H1 (cell line): Measurements from ENCODE around the gene ZNF366. TPM values are rescaled to one million over a fixed set of nuclear protein-coding genes. Genes with fewer than 3 reads are reported as not detected.

Source experiments
- CTCF ChIA-PET: fragments of 300-600 bp; sonication (Branson Sonifier 250); formaldehyde crosslinking; loops from one replicate; lab custom pipeline; 2021; ENCODE audit not compliant: partially characterized antibody; lab: Charles Lee
- POLR2A ChIA-PET: fragments of 300-600 bp; sonication (Branson Sonifier 250); formaldehyde crosslinking; loops from one replicate; lab custom pipeline; 2021; ENCODE audit warnings: inconsistent platforms; ENCODE audit not compliant: partially characterized antibody; lab: Charles Lee
- DNase-seq, 2 experiments: peaks; one replicate each; pipeline versions ENCODE4 v3.0.0 to v3.0.0-alpha.2; 2010 to 2022; ENCODE audit warnings: low spot score in 2 of 2, low read depth in 1 of 2, mixed read lengths in 1 of 2
- FAIRE-seq: peaks from 2 replicates; lab custom pipeline; 2011; peaks lifted over from hg19 to GRCh38; lab: Jason Lieb, UNC
- H2AFZ ChIP-seq: 2 replicates; pipeline ENCODE4 v1.8.1; 2012; ENCODE audit warnings: low read length, inconsistent platforms
- H2AK5ac ChIP-seq: 2 replicates; pipeline ENCODE4 v1.6.1; 2013; ENCODE audit warnings: low read depth, low read length
- H2BK120ac ChIP-seq: replicated peaks from 2 replicates; pipeline ENCODE3; 2013; ENCODE audit warnings: low read depth, low read length, inconsistent platforms
- H2BK12ac ChIP-seq: 2 replicates; pipeline ENCODE4 v1.6.1; 2013; ENCODE audit warnings: low read depth, low read length
- H2BK15ac ChIP-seq: 2 replicates; pipeline ENCODE4 v1.6.1; 2013; ENCODE audit warnings: low read length
- H2BK20ac ChIP-seq: 2 replicates; pipeline ENCODE4 v1.6.1; 2013; ENCODE audit warnings: low read length
- H2BK5ac ChIP-seq: 2 replicates; pipeline ENCODE4 v1.6.1; 2013; ENCODE audit warnings: low read depth, low read length
- H3K14ac ChIP-seq: 2 replicates; pipeline ENCODE4 v1.6.1; 2013; ENCODE audit warnings: inconsistent platforms; ENCODE audit not compliant: insufficient read length
- H3K18ac ChIP-seq: 2 replicates; pipeline ENCODE4 v1.6.1; 2013; ENCODE audit warnings: low read length; ENCODE audit errors: extremely low read depth
- H3K23ac ChIP-seq: 2 replicates; pipeline ENCODE4 v1.6.1; 2013; ENCODE audit warnings: inconsistent platforms; ENCODE audit not compliant: insufficient read length
- H3K23me2 ChIP-seq: 2 replicates; pipeline ENCODE4 v1.6.1; 2013; ENCODE audit warnings: low read depth, low read length
- H3K27ac ChIP-seq: 2 replicates; pipeline ENCODE4 v1.6.1; 2011; ENCODE audit warnings: low read depth, low read length, inconsistent platforms
- H3K27me3 ChIP-seq, 4 experiments: replicated peaks in 1 of 4; 1 replicate in 1 of 4; 2 replicates in 3 of 4; pipeline versions ENCODE4 v1.6.1 to v1.8.1; 2011 to 2013; ENCODE audit warnings: low read length in 3 of 4, mild to moderate bottlenecking in 3 of 4, inconsistent platforms in 2 of 4, mixed read lengths in 2 of 4, moderate library complexity in 1 of 4; ENCODE audit not compliant: control insufficient read depth in 3 of 4, insufficient read depth in 3 of 4; ENCODE audit errors: extremely low read depth in 1 of 4
- H3K36me3 ChIP-seq, 4 experiments: 2 replicates each; pipeline versions ENCODE4 v1.6.1 to v1.8.1; 2011 to 2013; ENCODE audit warnings: mild to moderate bottlenecking in 4 of 4, low read length in 3 of 4, moderate library complexity in 2 of 4, control low read depth in 1 of 4, inconsistent platforms in 1 of 4; ENCODE audit not compliant: insufficient read depth in 4 of 4, control insufficient read depth in 2 of 4
- H3K4ac ChIP-seq: replicated peaks from 2 replicates; pipeline ENCODE3; 2013; ENCODE audit warnings: low read length, low read depth, mixed read lengths, inconsistent platforms; ENCODE audit not compliant: insufficient read length
- H3K4me1 ChIP-seq, 4 experiments: replicated peaks in 1 of 4; 1 replicate in 1 of 4; 2 replicates in 3 of 4; pipeline versions ENCODE4 v1.6.1 to v1.8.1; 2011 to 2013; ENCODE audit warnings: low read length in 3 of 4, inconsistent platforms in 2 of 4, mixed read lengths in 1 of 4; ENCODE audit not compliant: insufficient read depth in 4 of 4, control insufficient read depth in 3 of 4
- H3K4me2 ChIP-seq, 2 experiments: 2 replicates each; pipeline versions ENCODE4 v1.6.1 to v1.8.1; 2011 to 2013; ENCODE audit warnings: low read depth in 2 of 2, low read length in 2 of 2, control low read depth in 1 of 2, inconsistent platforms in 1 of 2, mild to moderate bottlenecking in 1 of 2; ENCODE audit not compliant: insufficient read depth in 1 of 2
- H3K4me3 ChIP-seq, 4 experiments: fragments of 200-600, 300-600 bp in 1 of 4; sonication (generic), shearing (Covaris generic), sonication (Bioruptor Twin) in 1 of 4; 2 replicates each; pipeline versions ENCODE4 v1.5.1 to v1.8.1; 2011 to 2016; ENCODE audit warnings: low read length in 4 of 4, low read depth in 3 of 4, control low read depth in 2 of 4, inconsistent platforms in 2 of 4, mild to moderate bottlenecking in 2 of 4, mixed read lengths in 1 of 4, moderate library complexity in 1 of 4; ENCODE audit not compliant: insufficient read depth in 2 of 4; ENCODE audit errors: extremely low read depth in 1 of 4
- H3K56ac ChIP-seq: replicated peaks from 2 replicates; pipeline ENCODE3; 2013; ENCODE audit warnings: low read depth, mild to moderate bottlenecking, mixed read lengths, low read length, inconsistent platforms; ENCODE audit not compliant: insufficient read length
- H3K79me1 ChIP-seq: 2 replicates; pipeline ENCODE4 v1.6.1; 2013; ENCODE audit warnings: low read depth, low read length, control low read depth
- H3K79me2 ChIP-seq, 2 experiments: 2 replicates each; pipeline versions ENCODE4 v1.6.1 to v1.8.1; 2012 to 2013; ENCODE audit warnings: low read length in 2 of 2, mild to moderate bottlenecking in 2 of 2, inconsistent platforms in 1 of 2; ENCODE audit not compliant: insufficient read depth in 2 of 2, control insufficient read depth in 1 of 2
- H3K9ac ChIP-seq, 4 experiments: replicated peaks in 1 of 4; 1 replicate in 1 of 4; 2 replicates in 3 of 4; pipeline versions ENCODE4 v1.6.1 to v1.8.1; 2011 to 2013; ENCODE audit warnings: low read depth in 3 of 4, low read length in 3 of 4, control low read depth in 2 of 4, mild to moderate bottlenecking in 2 of 4, moderate library complexity in 2 of 4, inconsistent platforms in 1 of 4; ENCODE audit errors: extremely low read depth in 1 of 4
- H3K9me3 ChIP-seq, 2 experiments: 2 replicates each; pipeline versions ENCODE4 v1.6.1 to v1.8.1; 2012 to 2013; ENCODE audit warnings: mild to moderate bottlenecking in 2 of 2, moderate library complexity in 2 of 2, control low read depth in 1 of 2, inconsistent platforms in 1 of 2, low read depth in 1 of 2, low read length in 1 of 2, mixed read lengths in 1 of 2; ENCODE audit not compliant: insufficient read depth in 2 of 2
- H4K20me1 ChIP-seq, 2 experiments: replicated peaks in 1 of 2; 2 replicates each; pipeline versions ENCODE3 to v1.8.1; 2011 to 2013; ENCODE audit warnings: inconsistent platforms in 2 of 2, low read length in 2 of 2, mild to moderate bottlenecking in 1 of 2; ENCODE audit not compliant: insufficient read depth in 2 of 2, control insufficient read depth in 1 of 2
- H4K5ac ChIP-seq: 2 replicates; pipeline ENCODE4 v1.6.1; 2013; ENCODE audit warnings: low read length, low read depth, mixed read lengths, inconsistent platforms; ENCODE audit not compliant: insufficient read length
- H4K8ac ChIP-seq: 2 replicates; pipeline ENCODE4 v1.8.0; 2013; ENCODE audit warnings: mild to moderate bottlenecking, moderate library complexity, low read length, inconsistent platforms; ENCODE audit not compliant: insufficient read depth; ENCODE audit errors: extremely low read depth
- H4K91ac ChIP-seq: replicated peaks from 2 replicates; pipeline ENCODE3; 2013; ENCODE audit warnings: low read length, mixed read lengths, inconsistent platforms; ENCODE audit not compliant: insufficient read length
- BCL11A ChIP-seq, 2 experiments: IDR thresholded peaks; one replicate each; pipeline ENCODE4 v1.6.1; 2011; ENCODE audit warnings: low read depth in 2 of 2, low read length in 2 of 2, mild to moderate bottlenecking in 2 of 2
- CEBPB ChIP-seq: IDR thresholded peaks from 2 replicates; pipeline ENCODE4 v1.6.1; 2012; ENCODE audit warnings: low read depth, low read length
- CREB1 ChIP-seq: IDR thresholded peaks from 2 replicates; pipeline ENCODE4 v1.6.1; 2012; ENCODE audit warnings: inconsistent platforms
- GTF2F1 ChIP-seq: IDR thresholded peaks from 2 replicates; pipeline ENCODE4 v1.6.1; 2012; ENCODE audit warnings: low read depth, low read length, improper control_type of control experiment, borderline replicate concordance
- HDAC2 ChIP-seq, 2 experiments: fragments of 300-600 bp in 1 of 2; sonication (generic) in 1 of 2; IDR thresholded peaks; 2 replicates each; pipeline ENCODE4 v1.6.1; 2011 to 2012; ENCODE audit warnings: low read depth in 2 of 2, low read length in 2 of 2, mild to moderate bottlenecking in 2 of 2, moderate library complexity in 2 of 2, borderline replicate concordance in 1 of 2, inconsistent platforms in 1 of 2
- JUN ChIP-seq: IDR thresholded peaks from 2 replicates; pipeline ENCODE4 v1.6.1; 2011; ENCODE audit warnings: low read depth, mild to moderate bottlenecking, improper control_type of control experiment, low read length
- SP1 ChIP-seq: IDR thresholded peaks from 2 replicates; pipeline ENCODE4 v1.6.1; 2011; ENCODE audit warnings: low read depth, low read length
- WGBS, 2 experiments: shearing (Covaris generic) in 1 of 2; methylation state at CpG; one replicate each; pipeline versions ENCODE4 v1.1.6 to v1.1.7; 2013 to 2015; ENCODE audit warnings: low lambda C conversion rate in 2 of 2, mixed read lengths in 2 of 2, inconsistent platforms in 1 of 2, low coverage in 1 of 2, missing lambda C conversion rate in 1 of 2; ENCODE audit not compliant: insufficient replicate concordance in 2 of 2, insufficient coverage in 1 of 2, insufficient read length in 1 of 2; ENCODE audit errors: extremely low coverage in 1 of 2, missing lambda C conversion rate in 1 of 2; 5-methylcytosine and 5-hydroxymethylcytosine counted together
- polyA plus RNA-seq, 7 experiments: library from polyadenylated mRNA; depleted of rRNA in 3 of 7; stranded (reverse) in 5 of 7; unstranded in 2 of 7; fragments of >200 nt in 5 of 7; fragments of 200-250 nt in 2 of 7; gene quantifications; 1 replicate in 5 of 7; 2 replicates in 1 of 7; 4 replicates in 1 of 7; pipeline versions ENCODE4 v1.2.1 to v1.2.3, GENCODE V29; 2011 to 2013; ENCODE audit warnings: missing spikeins in 2 of 7, mixed read lengths in 2 of 7
- total RNA-seq: library from RNA; stranded (reverse); fragmentation: NEBNext Ultra II Directional; extraction: Animal tissue kit (Norgen Biotek cat#: 25700); gene quantifications from 2 replicates; pipeline ENCODE4 v1.2.1, GENCODE V29; 2021
- TF ChIP-seq, protein P1 (sequence below), 3 experiments: IDR thresholded peaks; 1 replicate in 2 of 3; 2 replicates in 1 of 3; pipeline versions ENCODE4 v1.5.1 to v1.6.1; 2011; ENCODE audit warnings: low read length in 3 of 3, mild to moderate bottlenecking in 3 of 3, inconsistent platforms in 2 of 3, low read depth in 1 of 3, moderate library complexity in 1 of 3; ENCODE audit not compliant: insufficient read depth in 1 of 3; ENCODE audit errors: control extremely low read depth in 1 of 3

The ZNF366 gene
- total and polyA plus RNA-seq, 2 of the 8 experiments (the other 6 are each of a cell fraction or from before 2014, with no cell fraction given) = not detected

DNA sequence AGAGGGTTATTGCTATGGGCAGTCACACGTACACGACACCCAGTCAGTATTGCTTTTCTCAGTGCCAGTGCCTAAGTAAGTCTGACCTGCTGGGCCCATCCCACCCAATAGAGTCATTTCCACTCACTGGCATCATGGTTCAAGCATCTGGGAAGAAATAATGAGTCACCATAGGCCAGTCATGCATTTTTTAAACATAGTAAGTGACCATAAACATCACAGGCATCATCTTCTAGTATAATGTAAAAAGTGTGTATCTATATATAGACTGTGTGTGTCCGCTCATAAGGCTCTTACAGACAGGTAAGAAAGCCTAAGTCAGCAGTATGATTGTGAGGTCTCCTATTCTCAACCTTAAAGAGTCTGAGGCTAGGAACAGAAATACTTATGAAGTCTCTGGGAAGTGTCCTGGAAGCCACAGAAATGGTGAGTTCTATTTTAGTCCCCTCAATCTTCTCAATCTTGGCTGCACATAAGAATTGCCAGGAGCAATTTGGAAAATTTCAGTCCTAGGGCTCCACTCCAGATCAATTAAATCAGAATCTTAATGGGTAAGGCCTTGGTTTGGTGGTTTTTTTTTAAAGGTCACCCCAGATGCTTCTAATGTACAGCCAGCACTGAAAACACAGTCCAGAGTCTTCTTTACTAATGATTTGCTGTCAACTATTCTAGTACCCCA lies 65.2 kb downstream of the ZNF366 start:
- no peak for DNase-seq
- 78% methylated on average over 3 of the region's 3 CpGs; no CpG with 5 or more reads in 1 of the 2 experiments for WGBS, 2 experiments
- no peaks in the 10 kb centered on the region; the same call in 1 of the 2 replicates for H3K79me1 ChIP-seq
- H2BK15ac ChIP-seq = no peak overlapping the region
- no peaks in the 10 kb centered on the region for H3K9me3 ChIP-seq
- no peak overlapping the region for H2AK5ac ChIP-seq
- H3K23ac ChIP-seq = no peak overlapping the region
- no peak overlapping the region for H4K5ac ChIP-seq
- no peaks in the 10 kb centered on the region; a peak in 1 of 7 replicates for H3K4me1 ChIP-seq
- H2AFZ ChIP-seq = no peak overlapping the region
- no peak overlapping the region for H3K56ac ChIP-seq
- H2BK5ac ChIP-seq = no peak overlapping the region
- H3K79me2 ChIP-seq = no peaks in the 10 kb centered on the region
- no peaks in the 10 kb centered on the region for H3K23me2 ChIP-seq
- no peak overlapping the region for H2BK20ac ChIP-seq
- H3K9ac ChIP-seq = no peak overlapping the region
- no peaks in the 10 kb centered on the region for H4K20me1 ChIP-seq
- H2BK12ac ChIP-seq = no peak overlapping the region
- H3K4me2 ChIP-seq = no peak overlapping the region
- no peak overlapping the region for H3K14ac ChIP-seq
- FAIRE-seq = no peak
- H3K36me3 ChIP-seq = no peaks in the 10 kb centered on the region
- no peak overlapping the region for H2BK120ac ChIP-seq
- no peak overlapping the region for H3K4ac ChIP-seq
- H3K4me3 ChIP-seq = no peak overlapping the region
- no peak overlapping the region for H4K8ac ChIP-seq
- ChIA-PET POLR2A (no interaction called here), CTCF (interaction anchor here (0.6 to 1.4 kb wide), 2 partner anchors 35 to 81 kb away, joined by 3 to 4 read pairs; no protein-coding TSS in a partner anchor)
- no peak overlapping the region for H3K27ac ChIP-seq
- H4K91ac ChIP-seq = no peak overlapping the region
- no peak overlapping the region for H3K18ac ChIP-seq
- H3K27me3 ChIP-seq = no peaks in the 10 kb centered on the region
- no peak for TF ChIP-seq JUN
- TF ChIP-seq, protein P1, sequence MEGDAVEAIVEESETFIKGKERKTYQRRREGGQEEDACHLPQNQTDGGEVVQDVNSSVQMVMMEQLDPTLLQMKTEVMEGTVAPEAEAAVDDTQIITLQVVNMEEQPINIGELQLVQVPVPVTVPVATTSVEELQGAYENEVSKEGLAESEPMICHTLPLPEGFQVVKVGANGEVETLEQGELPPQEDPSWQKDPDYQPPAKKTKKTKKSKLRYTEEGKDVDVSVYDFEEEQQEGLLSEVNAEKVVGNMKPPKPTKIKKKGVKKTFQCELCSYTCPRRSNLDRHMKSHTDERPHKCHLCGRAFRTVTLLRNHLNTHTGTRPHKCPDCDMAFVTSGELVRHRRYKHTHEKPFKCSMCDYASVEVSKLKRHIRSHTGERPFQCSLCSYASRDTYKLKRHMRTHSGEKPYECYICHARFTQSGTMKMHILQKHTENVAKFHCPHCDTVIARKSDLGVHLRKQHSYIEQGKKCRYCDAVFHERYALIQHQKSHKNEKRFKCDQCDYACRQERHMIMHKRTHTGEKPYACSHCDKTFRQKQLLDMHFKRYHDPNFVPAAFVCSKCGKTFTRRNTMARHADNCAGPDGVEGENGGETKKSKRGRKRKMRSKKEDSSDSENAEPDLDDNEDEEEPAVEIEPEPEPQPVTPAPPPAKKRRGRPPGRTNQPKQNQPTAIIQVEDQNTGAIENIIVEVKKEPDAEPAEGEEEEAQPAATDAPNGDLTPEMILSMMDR (IDR thresholded peaks at IDR 0.05; ENCODE audit: control extremely low read depth in 1 of 3, insufficient read depth in 1 of 3, low read depth in 1 of 3, low read length in 3 of 3) = no peak
- no peak for TF ChIP-seq SP1
- no peak for TF ChIP-seq HDAC2 (IDR thresholded peaks at IDR 0.05; ENCODE audit: borderline replicate concordance in 1 of 2, low read depth in 2 of 2, low read length in 2 of 2)
- no peak for TF ChIP-seq CEBPB
- no peak for TF ChIP-seq BCL11A (IDR thresholded peaks at IDR 0.05; ENCODE audit: low read depth in 2 of 2, low read length in 2 of 2)
- TF ChIP-seq GTF2F1 = no peak
- no peak for TF ChIP-seq CREB1
